ENCODE results near the gene BHLHA15.

BHLHA15 gene

GRCh38 chr7:98221611-98222532 is 10.6 kb downstream of the BHLHA15 start:
- in situ Hi-C loops (cut with HindIII; ENCODE audit: low sequenced_read_pairs): no loop called here
- TF ChIP-seq CTCF (IDR thresholded peaks at IDR 0.05; ENCODE audit: low read depth, low read length): no peak

GRCh38 chr7:98222533-98223195 is 11.4 kb downstream of the BHLHA15 start:
- DNase-seq (ENCODE audit: low read depth, low spot score): no peak
- H3K4me3 ChIP-seq (ENCODE audit: low read depth, low read length): no peak overlapping the region
- in situ Hi-C loops (cut with HindIII; ENCODE audit: low sequenced_read_pairs): no loop called here
- TF ChIP-seq CTCF (IDR thresholded peaks at IDR 0.05; ENCODE audit: low read depth, low read length): no peak

More at GRCh38 chr7:98221611-98222532, 10.6 kb downstream of the BHLHA15 start:
- DNase-seq (ENCODE audit: low read depth, low spot score): no peak
- no peak overlapping the region for H3K4me3 ChIP-seq (ENCODE audit: low read depth, low read length)

- in situ Hi-C loops (cut with HindIII; ENCODE audit: low sequenced_read_pairs): no loop called here
- H3K4me3 ChIP-seq (ENCODE audit: low read depth, low read length): no peak overlapping the region
- TF ChIP-seq CTCF (IDR thresholded peaks at IDR 0.05; ENCODE audit: low read depth, low read length): no peak
- DNase-seq (ENCODE audit: low read depth, low spot score): no peak
Measured at GRCh38 chr7:98223351-98223897, 12.2 kb downstream of the BHLHA15 start.

GRCh38 chr7:98223898-98224700 is 12.9 kb downstream of the BHLHA15 start:
- in situ Hi-C loops (cut with HindIII; ENCODE audit: low sequenced_read_pairs): no loop called here
- H3K4me3 ChIP-seq (ENCODE audit: low read depth, low read length): no peak overlapping the region
- DNase-seq (ENCODE audit: low read depth, low spot score): no peak
- no peak for TF ChIP-seq CTCF (IDR thresholded peaks at IDR 0.05; ENCODE audit: low read depth, low read length)

- H3K4me3 ChIP-seq (ENCODE audit: low read depth, low read length): no peak overlapping the region
- no peak for DNase-seq (ENCODE audit: low read depth, low spot score)
- in situ Hi-C loops (cut with HindIII; ENCODE audit: low sequenced_read_pairs): no loop called here
- no peak for TF ChIP-seq CTCF (IDR thresholded peaks at IDR 0.05; ENCODE audit: low read depth, low read length)
Measured at GRCh38 chr7:98224701-98225181, 13.5 kb downstream of the BHLHA15 start.

Data from astrocyte of the spinal cord (primary cell).